A549 treated with CORT108297 at 1 μM for 4 hours (cell line): ENCODE results near the gene HPS6. TPM values are rescaled to one million over a fixed set of nuclear protein-coding genes. Genes with fewer than 3 reads are reported as not detected.

Source experiments
- total RNA-seq: library from RNA; stranded (reverse); fragments of 200-300 nt; extraction: Qiagen RNA extraction; gene quantifications from 5 replicates; pipeline ENCODE4 v1.2.3, GENCODE V29; 2022

Gene HPS6
- 25.6 to 39.3 TPM (median 36.0 TPM) in 5 replicates for total RNA-seq

GRCh38 chr10:102064868-102065560 is at the start of gene HPS6:
Gene HPS6 (plus strand): TSS chr10:102065349. CDS start chr10:102065475, 126 bp downstream.

GRCh38 chr10:102055647-102056419 is 9.3 kb upstream of the HPS6 start, which contains the start of gene ARMH3:
Gene ARMH3 (minus strand): TSS chr10:102056173. CDS start chr10:102040114, 16,059 bp downstream.

Other genes with a start within 250 kb of the HPS6 start
- gene OGA, start 246.9 kb upstream of the HPS6 start, total RNA-seq: 64.1 to 85.5 TPM (median 67.9 TPM) in 5 replicates
- gene KCNIP2, start 221.5 kb upstream of the HPS6 start, total RNA-seq: 0.58 to 1.1 TPM (median 0.70 TPM) in 5 replicates
- 10.1 to 12.6 TPM (median 11.7 TPM) in 5 replicates for gene ARMH3, start 9.2 kb upstream of the HPS6 start, total RNA-seq
- 29.7 to 43.0 TPM (median 40.8 TPM) in 5 replicates for gene LDB1, start 55.0 kb downstream of the HPS6 start, total RNA-seq
- gene PPRC1, start 67.7 kb downstream of the HPS6 start, total RNA-seq: 48.1 to 62.1 TPM (median 57.8 TPM) in 5 replicates
- gene NOLC1, start 87.0 kb downstream of the HPS6 start, total RNA-seq: 166 to 187 TPM (median 171 TPM) in 5 replicates
- 0.16 to 0.40 TPM (median 0.30 TPM) in 5 replicates for gene ELOVL3, start 160.9 kb downstream of the HPS6 start, total RNA-seq
- 0.37 to 0.51 TPM (median 0.43 TPM) in 5 replicates for gene PITX3, start 176.2 kb downstream of the HPS6 start, total RNA-seq
- gene GBF1, start 180.2 kb downstream of the HPS6 start, total RNA-seq: 22.7 to 27.3 TPM (median 26.3 TPM) in 5 replicates